Activated T-helper 1 cell treated with anti-CD3 and anti-CD28 coated beads, Interleukin-2, amount 50 U/mL, for 16 hours (primary cell): ENCODE measurements around the gene DYNLT2.
A peak's percentile ranks its signal among the peaks of the same experiment; 100 is the strongest.

Experiments
- DNase-seq, 2 donors: peaks; one replicate each; pipeline ENCODE4 v3.0.0-alpha.2; 2020; ENCODE audit warnings: low read depth in 1 of 2, low spot score in 1 of 2

Gene DYNLT2

GRCh38 chr6:169738976-169739529 is 12.3 kb downstream of the DYNLT2 start:
- DNase-seq = no peak

- DNase-seq = no peak
Measured at GRCh38 chr6:169738204-169738975, 13.0 kb downstream of the DYNLT2 start.

GRCh38 chr6:169729961-169730360 is 21.4 kb downstream of the DYNLT2 start:
- DNase-seq = no peak

GRCh38 chr6:169726963-169727362 is 24.4 kb downstream of the DYNLT2 start:
- DNase-seq = no peak

GRCh38 chr6:169726049-169726400 is 25.3 kb downstream of the DYNLT2 start:
- no peak for DNase-seq

- peak in 1 of 2 donors; percentile 3 for DNase-seq
Measured at GRCh38 chr6:169725125-169726048, 26.0 kb downstream of the DYNLT2 start.

GRCh38 chr6:169724494-169725124 is 26.8 kb downstream of the DYNLT2 start, which contains the start of gene PHF10:
Gene PHF10 (minus strand): TSS chr6:169724500. CDS start chr6:169723931, 569 bp downstream.
- DNase-seq = peak; percentile 44 to 67

- DNase-seq = peak; percentile 10 to 41
Measured at GRCh38 chr6:169723991-169724493, 27.3 kb downstream of the DYNLT2 start.

GRCh38 chr6:169723200-169723909 is 28.0 kb downstream of the DYNLT2 start:
- DNase-seq = peak; percentile 42 to 53

GRCh38 chr6:169722362-169723199 is 28.8 kb downstream of the DYNLT2 start:
- DNase-seq = peak; percentile 9 to 20

- DNase-seq = no peak
Measured at GRCh38 chr6:169720207-169720855, 31.0 kb downstream of the DYNLT2 start.

GRCh38 chr6:169719117-169719516 is 32.3 kb downstream of the DYNLT2 start:
- no peak for DNase-seq

- DNase-seq = no peak
Measured at GRCh38 chr6:169714595-169714994, 36.8 kb downstream of the DYNLT2 start.

GRCh38 chr6:169714178-169714577 is 37.2 kb downstream of the DYNLT2 start:
- DNase-seq = no peak

- no peak for DNase-seq
Measured at GRCh38 chr6:169710009-169710408, 41.4 kb downstream of the DYNLT2 start.

GRCh38 chr6:169709293-169709692 is 42.1 kb downstream of the DYNLT2 start:
- DNase-seq = no peak

GRCh38 chr6:169707772-169708171 is 43.6 kb downstream of the DYNLT2 start:
- no peak for DNase-seq

- DNase-seq = no peak
Measured at GRCh38 chr6:169702840-169703246, 48.5 kb downstream of the DYNLT2 start.
